SK-N-SH (cell line): Measurements from ENCODE around the gene DUSP1. TPM values are rescaled to one million over a fixed set of nuclear protein-coding genes. Genes with fewer than 3 reads are reported as not detected.
"Not testable (repeated sequence)": the region's sequence is repeated elsewhere in the genome, so short reads cannot be mapped to it uniquely, and the experiment has no call there.

Source experiments
- CTCF ChIA-PET: fragments of 300-600, 350-600 bp; formaldehyde crosslinking; extraction: SDS; loops from one replicate; lab custom pipeline; 2021; lab: Yijun Ruan, JAX
- POLR2A ChIA-PET: fragments of 350-600 bp; sonication (Branson Sonifier 250); formaldehyde crosslinking; extraction: SDS; loops from one replicate; lab custom pipeline; 2020; ENCODE audit warnings: antibody characterized with exemption, inconsistent platforms; lab: Yijun Ruan, JAX
- DNase-seq: peaks from one replicate; pipeline ENCODE4 v3.0.0; 2012
- H2AFZ ChIP-seq: fragments of 200-600 bp; sonication (generic); 2 replicates; pipeline ENCODE4 v1.8.1; 2016; ENCODE audit warnings: antibody characterized with exemption, mild to moderate bottlenecking, low read depth
- H3F3A ChIP-seq: fragments of 200-600 bp; sonication (generic); replicated peaks from 2 replicates; pipeline ENCODE3; 2016; ENCODE audit warnings: antibody characterized with exemption, mild to moderate bottlenecking; ENCODE audit not compliant: insufficient read depth
- H3K27ac ChIP-seq, 2 experiments: fragments of 200-500 bp in 1 of 2; fragments of 200-600 bp in 1 of 2; sonication (Bioruptor generic) in 1 of 2; sonication (generic), shearing (Covaris generic) in 1 of 2; 2 replicates each; pipeline versions ENCODE4 v1.5.1 to v1.6.1; 2014 to 2016; ENCODE audit warnings: low read depth in 2 of 2, inconsistent platforms in 1 of 2, low read length in 1 of 2, mild to moderate bottlenecking in 1 of 2, mixed read lengths in 1 of 2
- H3K27me3 ChIP-seq: fragments of 200-600 bp; sonication (generic), shearing (Covaris generic); 2 replicates; pipeline ENCODE4 v1.6.1; 2016; ENCODE audit warnings: mixed run types; ENCODE audit not compliant: insufficient read depth
- H3K36me3 ChIP-seq, 2 experiments: fragments of 200-500 bp in 1 of 2; fragments of 200-600 bp in 1 of 2; sonication (Bioruptor generic) in 1 of 2; sonication (generic) in 1 of 2; replicated peaks in 1 of 2; 2 replicates each; pipeline versions ENCODE3 to v1.5.1; 2014 to 2016; ENCODE audit warnings: low read length in 1 of 2, mild to moderate bottlenecking in 1 of 2; ENCODE audit not compliant: insufficient read depth in 2 of 2, control insufficient read depth in 1 of 2
- H3K4me1 ChIP-seq, 2 experiments: fragments of 200-500 bp in 1 of 2; fragments of 200-600 bp in 1 of 2; sonication (Bioruptor generic) in 1 of 2; sonication (generic), shearing (Covaris generic) in 1 of 2; 2 replicates each; pipeline versions ENCODE4 v1.5.1 to v1.6.1; 2014 to 2016; ENCODE audit warnings: low read depth in 1 of 2, low read length in 1 of 2, mixed run types in 1 of 2; ENCODE audit not compliant: insufficient read depth in 2 of 2, control insufficient read depth in 1 of 2
- H3K4me2 ChIP-seq: fragments of 200-600 bp; sonication (generic), shearing (Covaris generic); 2 replicates; pipeline ENCODE4 v1.6.1; 2017; ENCODE audit warnings: mixed run types
- H3K4me3 ChIP-seq, 2 experiments: fragments of 200-500 bp in 1 of 2; fragments of 200-600 bp in 1 of 2; sonication (Bioruptor generic) in 1 of 2; sonication (generic), shearing (Covaris generic) in 1 of 2; 2 replicates each; pipeline versions ENCODE4 v1.5.1 to v1.8.1; 2014 to 2016; ENCODE audit warnings: low read depth in 2 of 2, inconsistent platforms in 1 of 2, low read length in 1 of 2, mild to moderate bottlenecking in 1 of 2, mixed read lengths in 1 of 2, moderate library complexity in 1 of 2
- H3K79me2 ChIP-seq: fragments of 200-600 bp; sonication (generic); 2 replicates; pipeline ENCODE4 v1.8.1; 2017; ENCODE audit warnings: mild to moderate bottlenecking; ENCODE audit not compliant: insufficient read depth
- H3K9ac ChIP-seq: fragments of 200-600 bp; sonication (generic); 2 replicates; pipeline ENCODE4 v1.6.1; 2017; ENCODE audit warnings: mixed run types
- H3K9me2 ChIP-seq: fragments of 200-600 bp; sonication (generic); 2 replicates; pipeline ENCODE4 v1.6.1; 2017; ENCODE audit warnings: mixed run types
- H3K9me3 ChIP-seq: fragments of 200-600 bp; sonication (generic); 2 replicates; pipeline ENCODE4 v1.6.1; 2017; ENCODE audit warnings: mixed run types, mild to moderate bottlenecking, moderate library complexity
- H4K20me1 ChIP-seq: fragments of 200-600 bp; sonication (generic); 2 replicates; pipeline ENCODE4 v1.6.1; 2017; ENCODE audit warnings: mild to moderate bottlenecking, mixed run types; ENCODE audit not compliant: insufficient read depth
- EP300 ChIP-seq, 2 experiments: IDR thresholded peaks; 2 replicates each; pipeline versions ENCODE4 v1.4.0 to v1.6.1; 2012; ENCODE audit warnings: borderline replicate concordance in 1 of 2, low read depth in 1 of 2, low read length in 1 of 2
- EZH2phosphoT487 ChIP-seq: fragments of 200-600 bp; sonication (generic); IDR thresholded peaks from 2 replicates; pipeline ENCODE4 v1.6.1; 2017; ENCODE audit warnings: low read depth, mixed run types, mild to moderate bottlenecking, antibody characterized with exemption, moderate library complexity, borderline replicate concordance
- FOSL2 ChIP-seq: IDR thresholded peaks from 2 replicates; pipeline ENCODE4 v1.4.0; 2012; ENCODE audit warnings: low read depth, mild to moderate bottlenecking, moderate library complexity, borderline replicate concordance
- FOXM1 ChIP-seq: IDR thresholded peaks from 2 replicates; pipeline ENCODE4 v1.4.0; 2012; ENCODE audit warnings: low read depth, mild to moderate bottlenecking
- MXI1 ChIP-seq: IDR thresholded peaks from 2 replicates; pipeline ENCODE4 v1.6.1; 2012; ENCODE audit warnings: mild to moderate bottlenecking, low read depth, low read length, improper control_type of control experiment
- NFIC ChIP-seq: IDR thresholded peaks from 2 replicates; pipeline ENCODE4 v1.4.0; 2012; ENCODE audit warnings: borderline replicate concordance
- RAD21 ChIP-seq: IDR thresholded peaks from 2 replicates; pipeline ENCODE4 v1.6.1; 2012; ENCODE audit warnings: mild to moderate bottlenecking, low read length
- RCOR1 ChIP-seq: fragments of 150-350 bp; IDR thresholded peaks from 2 replicates; pipeline ENCODE4 v1.6.1; 2017; ENCODE audit warnings: antibody characterized with exemption, low read length
- RXRA ChIP-seq: IDR thresholded peaks from 2 replicates; pipeline ENCODE4 v1.4.0; 2012; ENCODE audit warnings: low read depth, mild to moderate bottlenecking, borderline replicate concordance
- SIN3A ChIP-seq: IDR thresholded peaks from 2 replicates; pipeline ENCODE4 v1.6.1; 2012; ENCODE audit warnings: low read depth, mild to moderate bottlenecking, low read length, moderate library complexity, borderline replicate concordance
- SMC3 ChIP-seq: IDR thresholded peaks from 2 replicates; pipeline ENCODE4 v1.6.1; 2012; ENCODE audit warnings: low read depth, low read length, improper control_type of control experiment
- WGBS: methylation state at CpG from one replicate; pipeline ENCODE4 v1.1.6; 2017; ENCODE audit warnings: low lambda C conversion rate; 5-methylcytosine and 5-hydroxymethylcytosine counted together
- polyA plus RNA-seq, 3 experiments: library from polyadenylated mRNA; depleted of rRNA; stranded (reverse); fragments of >200 nt; gene quantifications; 2 replicates each; pipeline ENCODE4 v1.2.3, GENCODE V29; 2012
- TF ChIP-seq, protein P1 (sequence below): IDR thresholded peaks from 2 replicates; pipeline ENCODE4 v1.4.0; 2012; ENCODE audit warnings: low read depth, borderline replicate concordance
- TF ChIP-seq, protein P2 (sequence below): fragments of 150-350 bp; IDR thresholded peaks from 2 replicates; pipeline ENCODE4 v1.6.1; 2017; ENCODE audit warnings: antibody characterized with exemption, low read length, low read depth, borderline replicate concordance
- TF ChIP-seq, protein P3 (sequence below): IDR thresholded peaks from 2 replicates; pipeline ENCODE4 v1.6.1; 2012; ENCODE audit warnings: mild to moderate bottlenecking, low read depth, low read length, moderate library complexity

DUSP1 gene
- polyA plus RNA-seq, 1 of the 3 experiments (the other 2 are of a cell fraction): 455 TPM

DNA sequence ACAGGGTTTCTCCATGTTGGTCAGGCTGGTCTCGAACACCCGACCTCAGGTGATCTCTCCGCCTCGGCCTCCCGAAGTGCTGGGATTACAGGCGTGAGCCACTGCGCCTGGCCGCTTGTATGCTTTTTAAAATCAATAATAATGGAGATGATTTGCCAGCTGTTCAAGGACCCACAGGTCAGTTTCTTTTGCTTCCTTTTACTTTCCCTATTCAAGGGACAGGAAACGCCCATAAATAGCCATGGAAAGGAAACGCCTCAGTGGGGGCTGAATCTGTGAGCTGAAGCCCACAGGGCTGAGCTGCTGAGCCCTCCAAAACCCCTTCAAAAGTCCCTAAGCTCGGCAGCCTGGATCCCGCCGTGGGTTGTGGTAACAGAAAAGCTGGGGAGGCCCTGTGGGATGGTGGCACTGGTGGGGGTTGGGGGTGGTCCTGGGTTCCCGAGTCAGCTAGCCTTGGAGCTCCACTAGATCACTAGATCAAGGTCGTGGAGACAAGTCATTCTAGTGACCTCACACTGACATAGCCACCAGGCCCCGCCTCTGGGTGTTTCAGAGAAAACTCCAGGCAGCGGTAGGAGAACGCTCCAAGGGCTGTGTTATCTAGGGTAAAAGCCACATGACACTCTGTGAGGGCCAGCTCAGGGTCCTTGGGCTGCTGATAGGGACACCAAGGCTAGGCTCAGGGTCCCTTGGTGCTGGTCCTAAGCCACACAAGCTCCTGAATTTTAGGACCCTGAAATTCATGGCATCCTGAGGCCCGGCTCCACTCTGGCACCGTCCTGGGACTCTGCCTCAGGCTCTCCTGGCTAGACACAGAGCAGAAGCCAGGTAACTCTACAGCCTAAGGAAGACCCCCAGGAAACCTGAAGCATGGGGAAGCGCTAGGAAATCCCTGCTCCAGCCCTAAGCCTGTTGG, 18.0 kb upstream of the DUSP1 start:
- no peaks in the 10 kb centered on the region for H3F3A ChIP-seq
- 83% methylated on average over 17 of the region's 21 CpGs for WGBS
- H3K79me2 ChIP-seq: no peaks in the 10 kb centered on the region
- no peak overlapping the region for H2AFZ ChIP-seq
- H3K4me3 ChIP-seq: no peak overlapping the region
- H3K36me3 ChIP-seq: no peaks in the 10 kb centered on the region
- DNase-seq: no peak
- H3K4me1 ChIP-seq: peaks cover 0 to 6% of the 10 kb centered on the region in 2 experiments; a peak in 2 of 4 replicates
- no peaks in the 10 kb centered on the region for H3K9me3 ChIP-seq
- H4K20me1 ChIP-seq: no peaks in the 10 kb centered on the region
- ChIA-PET POLR2A (no interaction called here), CTCF (interaction anchor here (1.3 to 1.4 kb wide), 2 partner anchors 17 to 74 kb away, joined by 4 to 5 read pairs; no protein-coding TSS in a partner anchor)
- H3K27ac ChIP-seq: no peak overlapping the region
- H3K4me2 ChIP-seq: no peak overlapping the region
- no peaks in the 10 kb centered on the region for H3K9me2 ChIP-seq
- no peaks in the 10 kb centered on the region for H3K27me3 ChIP-seq
- H3K9ac ChIP-seq: no peak overlapping the region
- TF ChIP-seq, protein P1, sequence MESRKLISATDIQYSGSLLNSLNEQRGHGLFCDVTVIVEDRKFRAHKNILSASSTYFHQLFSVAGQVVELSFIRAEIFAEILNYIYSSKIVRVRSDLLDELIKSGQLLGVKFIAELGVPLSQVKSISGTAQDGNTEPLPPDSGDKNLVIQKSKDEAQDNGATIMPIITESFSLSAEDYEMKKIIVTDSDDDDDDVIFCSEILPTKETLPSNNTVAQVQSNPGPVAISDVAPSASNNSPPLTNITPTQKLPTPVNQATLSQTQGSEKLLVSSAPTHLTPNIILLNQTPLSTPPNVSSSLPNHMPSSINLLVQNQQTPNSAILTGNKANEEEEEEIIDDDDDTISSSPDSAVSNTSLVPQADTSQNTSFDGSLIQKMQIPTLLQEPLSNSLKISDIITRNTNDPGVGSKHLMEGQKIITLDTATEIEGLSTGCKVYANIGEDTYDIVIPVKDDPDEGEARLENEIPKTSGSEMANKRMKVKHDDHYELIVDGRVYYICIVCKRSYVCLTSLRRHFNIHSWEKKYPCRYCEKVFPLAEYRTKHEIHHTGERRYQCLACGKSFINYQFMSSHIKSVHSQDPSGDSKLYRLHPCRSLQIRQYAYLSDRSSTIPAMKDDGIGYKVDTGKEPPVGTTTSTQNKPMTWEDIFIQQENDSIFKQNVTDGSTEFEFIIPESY: no peak
- TF ChIP-seq, protein P2, sequence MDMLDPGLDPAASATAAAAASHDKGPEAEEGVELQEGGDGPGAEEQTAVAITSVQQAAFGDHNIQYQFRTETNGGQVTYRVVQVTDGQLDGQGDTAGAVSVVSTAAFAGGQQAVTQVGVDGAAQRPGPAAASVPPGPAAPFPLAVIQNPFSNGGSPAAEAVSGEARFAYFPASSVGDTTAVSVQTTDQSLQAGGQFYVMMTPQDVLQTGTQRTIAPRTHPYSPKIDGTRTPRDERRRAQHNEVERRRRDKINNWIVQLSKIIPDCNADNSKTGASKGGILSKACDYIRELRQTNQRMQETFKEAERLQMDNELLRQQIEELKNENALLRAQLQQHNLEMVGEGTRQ: no peak
- TF ChIP-seq SIN3A (no peak), FOXM1 (no peak), MXI1 (no peak), EZH2phosphoT487 (no peak), RCOR1 (no peak), RAD21 (no peak), NFIC (no peak), FOSL2 (no peak), RXRA (no peak), EP300 (IDR thresholded peaks at IDR 0.05; ENCODE audit: borderline replicate concordance in 1 of 2, low read depth in 1 of 2, low read length in 1 of 2) (no peak), SMC3 (no peak)
- TF ChIP-seq, protein P3, sequence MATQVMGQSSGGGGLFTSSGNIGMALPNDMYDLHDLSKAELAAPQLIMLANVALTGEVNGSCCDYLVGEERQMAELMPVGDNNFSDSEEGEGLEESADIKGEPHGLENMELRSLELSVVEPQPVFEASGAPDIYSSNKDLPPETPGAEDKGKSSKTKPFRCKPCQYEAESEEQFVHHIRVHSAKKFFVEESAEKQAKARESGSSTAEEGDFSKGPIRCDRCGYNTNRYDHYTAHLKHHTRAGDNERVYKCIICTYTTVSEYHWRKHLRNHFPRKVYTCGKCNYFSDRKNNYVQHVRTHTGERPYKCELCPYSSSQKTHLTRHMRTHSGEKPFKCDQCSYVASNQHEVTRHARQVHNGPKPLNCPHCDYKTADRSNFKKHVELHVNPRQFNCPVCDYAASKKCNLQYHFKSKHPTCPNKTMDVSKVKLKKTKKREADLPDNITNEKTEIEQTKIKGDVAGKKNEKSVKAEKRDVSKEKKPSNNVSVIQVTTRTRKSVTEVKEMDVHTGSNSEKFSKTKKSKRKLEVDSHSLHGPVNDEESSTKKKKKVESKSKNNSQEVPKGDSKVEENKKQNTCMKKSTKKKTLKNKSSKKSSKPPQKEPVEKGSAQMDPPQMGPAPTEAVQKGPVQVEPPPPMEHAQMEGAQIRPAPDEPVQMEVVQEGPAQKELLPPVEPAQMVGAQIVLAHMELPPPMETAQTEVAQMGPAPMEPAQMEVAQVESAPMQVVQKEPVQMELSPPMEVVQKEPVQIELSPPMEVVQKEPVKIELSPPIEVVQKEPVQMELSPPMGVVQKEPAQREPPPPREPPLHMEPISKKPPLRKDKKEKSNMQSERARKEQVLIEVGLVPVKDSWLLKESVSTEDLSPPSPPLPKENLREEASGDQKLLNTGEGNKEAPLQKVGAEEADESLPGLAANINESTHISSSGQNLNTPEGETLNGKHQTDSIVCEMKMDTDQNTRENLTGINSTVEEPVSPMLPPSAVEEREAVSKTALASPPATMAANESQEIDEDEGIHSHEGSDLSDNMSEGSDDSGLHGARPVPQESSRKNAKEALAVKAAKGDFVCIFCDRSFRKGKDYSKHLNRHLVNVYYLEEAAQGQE: no peak

DNA sequence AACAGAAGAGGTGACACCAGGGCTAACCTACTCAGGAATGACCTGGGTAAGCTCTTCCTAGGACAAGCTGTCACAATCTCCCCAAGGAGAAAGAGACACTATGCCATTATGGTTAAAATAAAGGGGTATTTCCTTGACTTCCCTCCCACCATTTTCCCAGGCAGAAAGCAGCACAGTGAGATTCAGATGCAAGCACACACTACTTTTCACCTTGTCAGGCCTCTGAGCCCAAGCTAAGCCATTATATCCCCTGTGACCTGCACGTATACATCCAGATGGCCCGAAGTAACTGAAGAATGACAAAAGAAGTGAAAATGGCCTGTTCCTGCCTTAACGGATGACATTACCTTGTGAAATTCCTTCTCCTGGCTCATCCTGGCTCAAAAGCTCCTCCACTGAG, 16.5 kb upstream of the DUSP1 start:
- H4K20me1 ChIP-seq, H3K4me1 ChIP-seq, H3K9me2 ChIP-seq, POLR2A ChIA-PET, H3F3A ChIP-seq, DNase-seq, H3K27me3 ChIP-seq, H3K27ac ChIP-seq, H2AFZ ChIP-seq, H3K36me3 ChIP-seq, H3K9ac ChIP-seq, H3K79me2 ChIP-seq, H3K9me3 ChIP-seq, H3K4me3 ChIP-seq, H3K4me2 ChIP-seq: not testable (repeated sequence)
- CTCF ChIA-PET: interaction anchor here (0.6 kb wide), 1 partner anchor 73 kb away, joined by 3 read pairs; no protein-coding TSS in a partner anchor
- 93% methylated on average over 3 of the region's 3 CpGs for WGBS
